ENCODE results near the gene CFL1.

CFL1 gene

DNA sequence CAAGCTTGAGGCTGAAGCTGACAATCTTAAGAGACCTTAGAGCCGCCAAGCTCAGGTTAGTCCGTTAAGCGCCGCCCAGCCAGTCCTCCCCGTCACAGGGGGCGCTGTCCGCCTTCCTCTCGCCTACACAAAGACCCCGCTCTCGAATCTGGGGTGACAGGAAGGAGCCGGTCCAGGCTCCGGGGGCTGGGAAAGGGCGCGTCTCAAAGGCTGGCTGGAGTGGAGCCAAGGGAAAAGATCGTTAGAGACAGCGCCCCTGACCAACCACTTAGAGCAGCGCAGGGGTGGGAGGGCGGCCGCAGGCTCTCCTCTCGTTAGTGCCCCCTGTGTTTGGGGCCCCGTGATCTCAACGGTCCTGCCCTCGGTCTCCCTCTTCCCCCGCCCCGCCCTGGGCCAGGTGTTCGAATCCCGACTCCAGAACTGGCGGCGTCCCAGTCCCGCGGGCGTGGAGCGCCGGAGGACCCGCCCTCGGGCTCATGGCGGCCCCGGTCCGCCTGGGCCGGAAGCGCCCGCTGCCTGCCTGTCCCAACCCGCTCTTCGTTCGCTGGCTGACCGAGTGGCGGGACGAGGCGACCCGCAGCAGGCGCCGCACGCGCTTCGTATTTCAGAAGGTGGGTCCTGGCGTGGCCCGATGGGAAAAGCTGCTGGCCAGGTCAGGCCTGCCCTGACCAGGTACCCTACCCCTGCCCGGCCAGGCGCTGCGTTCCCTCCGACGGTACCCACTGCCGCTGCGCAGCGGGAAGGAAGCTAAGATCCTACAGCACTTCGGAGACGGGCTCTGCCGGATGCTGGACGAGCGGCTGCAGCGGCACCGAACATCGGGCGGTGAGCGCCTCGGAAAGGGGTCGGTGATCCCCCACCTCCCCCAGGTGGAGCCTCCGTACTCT lies 2.5 kb upstream of the CFL1 start, which contains the start of gene MUS81:
Gene MUS81, plus strand, starts transcription at position 156 of the 887 bp plus-strand sequence. Its CDS starts 321 bp downstream, at position 477.
- H3K27ac ChIP-seq (ENCODE audit: low read depth, low read length): peak within 1 kb of the TSS; percentile 96
- peaks cover 7% of the 10 kb centered on the region for H3K4me1 ChIP-seq (ENCODE audit: insufficient read depth, low read length)
- under 1% methylated on average over 78 of the region's 78 CpGs for WGBS
- peak within 1 kb of the TSS; percentile 96 for H3K4me3 ChIP-seq (ENCODE audit: low read length)
- H3K27me3 ChIP-seq (ENCODE audit: insufficient read depth, low read length): no peaks in the 10 kb centered on the region
- peak within 1 kb of the TSS; percentile 96 for H3K9ac ChIP-seq (ENCODE audit: low read depth, low read length)
- no peaks in the 10 kb centered on the region for H3K9me3 ChIP-seq (ENCODE audit: insufficient read depth, low read depth, low read length)
- peaks cover 49% of the 10 kb centered on the region for H3K36me3 ChIP-seq (ENCODE audit: insufficient read depth, low read length)

DNA sequence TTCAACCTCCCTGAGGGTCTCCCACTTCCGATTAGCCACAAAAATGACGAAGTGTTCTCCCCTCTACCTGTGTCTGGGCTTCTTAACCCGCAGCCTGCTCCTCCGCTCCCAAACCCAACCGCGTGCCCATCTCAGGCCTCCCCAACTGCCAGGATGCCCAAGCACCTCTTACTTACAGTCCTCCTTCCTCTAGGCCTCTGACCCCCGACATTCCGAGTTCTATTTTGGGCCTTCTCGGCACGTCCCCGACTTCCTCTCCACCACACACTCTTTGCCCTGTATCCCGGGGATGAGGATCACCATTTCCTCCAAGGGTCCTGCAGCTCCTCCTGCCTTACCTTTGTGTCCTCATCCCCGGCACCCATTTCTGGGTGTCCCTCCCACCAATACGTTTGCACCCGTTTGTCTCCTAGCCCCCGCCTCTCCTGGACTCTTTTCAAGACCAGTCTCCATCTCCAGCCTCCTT lies 1.9 kb upstream of the CFL1 start:
- H3K4me1 ChIP-seq (ENCODE audit: insufficient read depth, low read length): peaks cover 7% of the 10 kb centered on the region
- peaks cover 49% of the 10 kb centered on the region for H3K36me3 ChIP-seq (ENCODE audit: insufficient read depth, low read length)
- H3K4me3 ChIP-seq (ENCODE audit: low read length): peak overlapping the region; percentile 96
- 3% methylated on average over 16 of the region's 16 CpGs for WGBS
- peak overlapping the region; percentile 96 for H3K27ac ChIP-seq (ENCODE audit: low read depth, low read length)
- no peaks in the 10 kb centered on the region for H3K9me3 ChIP-seq (ENCODE audit: insufficient read depth, low read depth, low read length)
- no peaks in the 10 kb centered on the region for H3K27me3 ChIP-seq (ENCODE audit: insufficient read depth, low read length)
- peak overlapping the region; percentile 96 for H3K9ac ChIP-seq (ENCODE audit: low read depth, low read length)

DNA sequence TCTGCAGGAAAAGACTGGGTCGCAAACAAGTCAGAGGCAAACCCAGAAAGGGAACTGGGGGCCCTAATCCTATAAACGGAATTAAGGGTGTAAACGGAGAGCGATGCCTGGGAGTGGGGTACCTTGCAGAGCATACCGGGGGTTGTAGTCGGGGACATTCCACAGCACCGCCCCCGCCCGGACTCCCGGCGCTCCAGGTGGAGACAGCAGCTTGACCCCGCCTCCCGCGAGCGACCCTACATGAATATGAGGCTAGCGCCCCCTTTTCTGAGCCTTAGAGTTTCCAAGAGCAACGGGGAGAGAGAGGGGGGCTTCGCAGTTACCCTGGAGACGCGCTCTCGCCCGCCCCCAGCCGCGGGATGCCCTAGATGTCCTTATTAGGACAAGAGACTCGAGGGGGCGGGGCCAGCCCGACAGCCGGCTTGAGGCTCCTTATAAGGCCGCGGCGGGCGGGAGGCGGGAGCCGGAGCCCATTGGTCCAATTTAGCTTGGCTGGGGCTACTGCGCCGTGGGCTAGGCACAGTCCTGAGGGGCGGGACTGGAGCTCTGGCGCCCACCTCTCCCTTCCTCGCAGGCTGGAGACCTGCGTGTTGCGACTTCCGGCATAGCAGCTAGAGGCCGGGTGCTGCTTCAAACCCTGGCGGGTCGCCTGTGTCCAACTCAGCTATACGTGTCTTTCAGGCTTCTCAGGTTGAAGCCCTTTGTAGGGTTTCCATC lies 1.3 kb upstream of the CFL1 start:
- Histone ChIP-seq H3K27me3 (ENCODE audit: insufficient read depth, low read length) (no peaks in the 10 kb centered on the region), H3K4me3 (ENCODE audit: low read length) (peak overlapping the region; percentile 96)
- under 1% methylated on average over 46 of the region's 46 CpGs for WGBS

DNA sequence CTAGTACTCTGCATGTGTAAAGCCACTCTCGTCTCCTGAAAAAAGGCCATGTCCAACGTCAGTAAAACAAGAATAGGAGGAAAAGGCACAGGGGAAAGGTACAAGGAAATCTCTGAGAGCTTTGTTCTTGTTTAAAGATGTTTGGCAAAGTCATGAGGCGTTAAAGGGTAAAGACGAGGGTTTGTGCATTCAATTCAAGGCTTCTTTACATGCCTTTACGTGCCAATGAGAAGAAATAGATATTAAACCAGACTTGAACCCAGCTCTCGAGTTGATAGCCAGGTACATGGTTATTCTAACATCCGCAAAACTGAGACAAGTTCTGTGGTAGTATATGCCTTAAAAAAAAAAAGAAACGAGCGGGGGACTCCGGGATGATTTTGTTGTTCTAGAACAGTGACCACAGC lies 704 bp upstream of the CFL1 start:
- peak overlapping the region; percentile 96 for H3K4me3 ChIP-seq (ENCODE audit: low read length)
- H3K9ac ChIP-seq (ENCODE audit: low read depth, low read length): peak overlapping the region; percentile 96
- 2% methylated on average over 10 of the region's 10 CpGs for WGBS
- H3K36me3 ChIP-seq (ENCODE audit: insufficient read depth, low read length): peaks cover 49% of the 10 kb centered on the region
- peaks cover 7% of the 10 kb centered on the region for H3K4me1 ChIP-seq (ENCODE audit: insufficient read depth, low read length)
- H3K27me3 ChIP-seq (ENCODE audit: insufficient read depth, low read length): no peaks in the 10 kb centered on the region
- H3K27ac ChIP-seq (ENCODE audit: low read depth, low read length): peak overlapping the region; percentile 96
- H3K9me3 ChIP-seq (ENCODE audit: insufficient read depth, low read depth, low read length): no peaks in the 10 kb centered on the region

More for the DNA sequence above, 1.3 kb upstream of the CFL1 start:
- H3K9ac ChIP-seq (ENCODE audit: low read depth, low read length): peak overlapping the region; percentile 96
- peaks cover 49% of the 10 kb centered on the region for H3K36me3 ChIP-seq (ENCODE audit: insufficient read depth, low read length)
- peaks cover 7% of the 10 kb centered on the region for H3K4me1 ChIP-seq (ENCODE audit: insufficient read depth, low read length)
- peak overlapping the region; percentile 96 for H3K27ac ChIP-seq (ENCODE audit: low read depth, low read length)
- H3K9me3 ChIP-seq (ENCODE audit: insufficient read depth, low read depth, low read length): no peaks in the 10 kb centered on the region

DNA sequence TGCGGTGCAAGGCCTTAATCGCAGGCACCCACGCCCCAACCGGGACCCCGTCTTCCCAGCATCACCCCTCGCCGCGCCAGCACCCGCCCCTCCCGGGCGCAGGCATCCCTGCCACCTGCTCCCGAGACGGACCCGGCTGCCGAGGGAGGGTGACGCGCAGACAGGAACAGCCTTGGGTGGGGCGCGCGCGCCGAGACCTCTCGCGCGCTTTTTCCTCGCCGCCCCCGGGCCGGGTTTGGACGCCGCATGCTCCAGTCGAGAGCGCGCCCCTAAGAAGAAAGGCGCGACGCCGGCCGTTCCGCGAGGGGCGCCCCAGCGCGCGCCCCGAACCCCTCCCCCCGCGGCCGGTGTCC lies 504 bp downstream of the CFL1 start:
- Histone ChIP-seq H3K4me3 (ENCODE audit: low read length) (peak overlapping the region; percentile 96), H3K27ac (ENCODE audit: low read depth, low read length) (peak overlapping the region; percentile 94), H3K27me3 (ENCODE audit: insufficient read depth, low read length) (no peaks in the 10 kb centered on the region), H3K4me1 (ENCODE audit: insufficient read depth, low read length) (peaks cover 7% of the 10 kb centered on the region), H3K36me3 (ENCODE audit: insufficient read depth, low read length) (peaks cover 49% of the 10 kb centered on the region), H3K9ac (ENCODE audit: low read depth, low read length) (peak overlapping the region; percentile 96), H3K9me3 (ENCODE audit: insufficient read depth, low read depth, low read length) (no peaks in the 10 kb centered on the region)
- WGBS: under 1% methylated on average over 49 of the region's 49 CpGs

DNA sequence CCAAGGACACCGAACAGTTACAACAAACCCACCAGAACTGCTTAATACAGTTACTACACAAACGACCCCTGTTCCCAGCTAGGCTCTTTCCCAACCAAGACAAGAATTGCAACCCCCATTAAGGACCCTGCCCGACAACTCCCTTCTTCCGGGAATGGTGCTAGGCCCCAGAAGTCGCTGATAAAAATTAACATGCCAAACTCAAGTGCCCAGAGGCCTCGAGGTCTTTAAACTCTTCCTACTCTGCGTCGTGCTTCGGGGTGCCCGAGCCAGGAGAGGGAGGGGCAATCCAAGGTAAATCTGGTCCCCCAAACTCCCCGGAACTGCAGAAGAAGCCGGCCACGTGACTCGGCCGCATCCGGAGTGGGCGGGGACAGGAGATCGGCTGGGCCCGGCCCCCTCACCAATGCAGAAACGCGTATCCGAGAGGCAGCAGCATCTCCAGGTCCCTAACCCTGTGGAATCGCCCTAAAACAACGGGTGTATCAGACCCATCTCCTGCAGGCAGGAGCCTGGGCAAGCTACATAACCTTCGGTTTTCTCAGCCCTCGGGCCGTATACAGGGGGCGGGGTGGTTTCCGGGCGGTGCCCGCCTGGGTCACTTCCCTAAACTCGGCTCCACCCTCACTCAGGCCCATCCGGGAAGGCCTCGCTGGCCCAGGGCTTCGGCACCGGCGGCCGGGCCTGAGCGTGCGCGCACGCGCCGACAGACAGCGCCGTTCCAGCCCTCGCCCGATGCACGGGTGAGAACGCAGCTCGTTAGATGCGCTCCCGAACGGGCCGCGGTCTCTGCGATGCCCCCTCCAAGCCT lies 1.1 kb downstream of the CFL1 start:
- WGBS: 1% methylated on average over 57 of the region's 57 CpGs

DNA sequence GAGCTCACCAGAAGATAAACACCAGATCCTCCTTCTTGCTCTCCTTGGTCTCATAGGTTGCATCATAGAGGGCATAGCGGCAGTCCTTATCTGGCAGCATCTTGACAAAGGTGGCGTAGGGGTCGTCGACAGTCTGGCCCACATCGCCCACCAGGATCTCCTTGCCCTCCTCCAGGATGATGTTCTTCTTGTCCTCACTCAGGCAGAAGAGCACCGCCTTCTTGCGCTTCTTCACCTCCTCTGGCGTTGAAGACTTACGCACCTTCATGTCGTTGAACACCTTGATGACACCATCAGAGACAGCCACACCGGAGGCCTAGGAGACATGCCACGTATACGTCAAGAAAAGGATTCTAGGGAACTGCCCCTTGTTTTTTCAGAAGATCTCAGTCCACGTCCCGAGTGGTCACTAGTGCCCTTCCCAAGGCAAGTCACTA lies 2.0 kb downstream of the CFL1 start:
- H3K27me3 ChIP-seq (ENCODE audit: insufficient read depth, low read length): no peaks in the 10 kb centered on the region
- H3K9ac ChIP-seq (ENCODE audit: low read depth, low read length): no peak overlapping the region
- H3K4me3 ChIP-seq (ENCODE audit: low read length): peak overlapping the region; percentile 96
- peaks cover 46% of the 10 kb centered on the region for H3K36me3 ChIP-seq (ENCODE audit: insufficient read depth, low read length)
- no peak overlapping the region for H3K27ac ChIP-seq (ENCODE audit: low read depth, low read length)
- 94% methylated on average over 15 of the region's 15 CpGs for WGBS
- no peaks in the 10 kb centered on the region; the same call in 1 of the 2 replicates for H3K4me1 ChIP-seq (ENCODE audit: insufficient read depth, low read length)
- no peaks in the 10 kb centered on the region for H3K9me3 ChIP-seq (ENCODE audit: insufficient read depth, low read depth, low read length)

More for the DNA sequence above, 1.1 kb downstream of the CFL1 start:
- Histone ChIP-seq H3K27me3 (ENCODE audit: insufficient read depth, low read length) (no peaks in the 10 kb centered on the region), H3K36me3 (ENCODE audit: insufficient read depth, low read length) (peaks cover 47% of the 10 kb centered on the region), H3K9me3 (ENCODE audit: insufficient read depth, low read depth, low read length) (no peaks in the 10 kb centered on the region), H3K4me1 (ENCODE audit: insufficient read depth, low read length) (peaks cover 7% of the 10 kb centered on the region), H3K9ac (ENCODE audit: low read depth, low read length) (peak overlapping the region; percentile 96), H3K27ac (ENCODE audit: low read depth, low read length) (peak overlapping the region; percentile 94), H3K4me3 (ENCODE audit: low read length) (peak overlapping the region; percentile 96)

DNA sequence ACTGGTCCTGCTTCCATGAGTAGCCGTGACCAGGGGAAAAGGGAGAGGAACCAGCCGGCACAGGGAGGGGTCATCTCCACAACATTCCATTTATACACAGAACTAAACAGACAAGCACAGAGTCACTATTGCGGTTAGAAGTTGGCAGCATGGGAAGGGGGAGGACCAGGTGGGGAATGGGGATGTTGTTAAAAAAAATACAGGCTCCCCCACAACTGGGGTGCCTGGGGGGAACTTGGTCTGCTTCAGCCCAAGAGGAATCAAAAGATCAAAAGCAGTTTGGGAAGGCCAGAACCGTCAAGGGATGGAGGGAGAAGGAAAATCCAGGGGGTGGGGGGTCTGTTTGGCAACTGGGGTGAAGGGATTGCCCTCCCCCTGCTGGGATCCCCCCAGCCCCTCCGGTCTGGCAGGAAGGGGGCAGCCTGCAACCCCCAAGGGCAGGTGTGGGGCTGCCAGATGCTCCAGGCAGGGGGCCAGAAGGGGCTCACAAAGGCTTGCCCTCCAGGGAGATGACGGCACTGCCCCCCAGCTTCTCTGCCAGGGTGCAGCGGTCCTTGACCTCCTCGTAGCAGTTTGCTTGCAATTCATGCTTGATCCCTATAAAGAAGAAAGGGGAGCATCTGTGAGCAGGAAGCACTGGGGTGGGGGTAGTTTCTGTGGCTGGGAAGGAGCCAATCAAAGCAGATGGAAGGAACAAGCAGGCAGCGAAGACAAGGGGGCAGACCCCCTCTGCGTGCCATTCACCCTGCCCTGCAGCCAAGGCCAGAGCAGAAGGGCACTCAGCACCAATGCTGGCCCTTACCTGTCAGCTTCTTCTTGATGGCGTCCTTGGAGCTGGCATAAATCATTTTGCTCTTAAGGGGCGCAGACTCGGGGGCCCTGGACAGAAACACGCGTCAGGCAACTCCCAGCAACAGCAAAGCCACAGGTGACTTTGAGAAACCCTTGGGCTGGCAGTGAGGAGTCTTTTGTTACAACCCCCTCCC lies 2.8 kb downstream of the CFL1 start:
- Histone ChIP-seq H3K9me3 (ENCODE audit: insufficient read depth, low read depth, low read length) (no peaks in the 10 kb centered on the region), H3K27ac (ENCODE audit: low read depth, low read length) (no peak overlapping the region; the same call in 1 of the 2 replicates), H3K27me3 (ENCODE audit: insufficient read depth, low read length) (no peaks in the 10 kb centered on the region), H3K4me3 (ENCODE audit: low read length) (no peak overlapping the region), H3K36me3 (ENCODE audit: insufficient read depth, low read length) (peaks cover 46% of the 10 kb centered on the region), H3K4me1 (ENCODE audit: insufficient read depth, low read length) (no peaks in the 10 kb centered on the region; the same call in 1 of the 2 replicates), H3K9ac (ENCODE audit: low read depth, low read length) (no peak overlapping the region)
- 95% methylated on average over 14 of the region's 15 CpGs for WGBS

DNA sequence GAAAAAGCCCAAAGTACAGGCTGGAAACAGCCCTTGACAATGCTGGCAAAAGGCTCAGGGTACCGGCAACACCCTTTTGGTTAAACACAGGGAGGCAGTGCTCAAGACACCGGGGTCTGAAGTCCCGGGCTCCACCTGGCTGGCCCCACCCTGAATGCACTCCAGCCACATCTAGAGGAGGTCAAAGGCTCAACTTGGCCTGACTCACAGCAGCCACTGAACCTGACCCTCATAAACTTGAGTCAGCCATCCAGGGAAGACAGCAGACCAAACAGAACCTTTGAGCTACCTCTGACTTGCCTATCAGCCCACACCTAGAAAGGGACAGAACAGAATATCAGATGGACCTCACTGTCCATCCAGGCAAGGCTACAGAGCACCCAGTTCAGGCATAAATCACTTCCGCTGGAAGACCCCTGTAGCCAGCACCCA lies 3.8 kb downstream of the CFL1 start:
- no peaks in the 10 kb centered on the region; the same call in 1 of the 2 replicates for H3K4me1 ChIP-seq (ENCODE audit: insufficient read depth, low read length)
- peaks cover 46% of the 10 kb centered on the region for H3K36me3 ChIP-seq (ENCODE audit: insufficient read depth, low read length)
- no peak overlapping the region for H3K4me3 ChIP-seq (ENCODE audit: low read length)
- no peaks in the 10 kb centered on the region for H3K9me3 ChIP-seq (ENCODE audit: insufficient read depth, low read depth, low read length)
- H3K27ac ChIP-seq (ENCODE audit: low read depth, low read length): no peak overlapping the region; the same call in 1 of the 2 replicates
- WGBS: 95% methylated on average over 4 of the region's 4 CpGs
- H3K27me3 ChIP-seq (ENCODE audit: insufficient read depth, low read length): no peaks in the 10 kb centered on the region
- no peak overlapping the region for H3K9ac ChIP-seq (ENCODE audit: low read depth, low read length)
